IMR-90 (cell line): Measurements from ENCODE around the gene ST6GALNAC3.

Source experiments
- BHLHE40 ChIP-seq: fragments of 150-350 bp; IDR thresholded peaks from 2 replicates; pipeline ENCODE4 v1.6.1; 2016; ENCODE audit warnings: mild to moderate bottlenecking, low read depth, low read length
- CTCF ChIP-seq: conservative IDR thresholded peaks from 2 replicates; pipeline ENCODE4 v1.5.1; 2012; ENCODE audit warnings: mild to moderate bottlenecking, low read depth, low read length, improper control_type of control experiment
- ELK1 ChIP-seq: fragments of 150-350 bp; IDR thresholded peaks from 2 replicates; pipeline ENCODE4 v1.6.1; 2016; ENCODE audit warnings: low read depth, mild to moderate bottlenecking, low read length, moderate library complexity, borderline replicate concordance
- MAFK ChIP-seq: IDR thresholded peaks from 2 replicates; pipeline ENCODE4 v1.6.1; 2012; ENCODE audit warnings: low read depth, low read length, improper control_type of control experiment
- POLR2A ChIP-seq: IDR thresholded peaks from 2 replicates; pipeline ENCODE4 v1.6.1; 2012; ENCODE audit warnings: mild to moderate bottlenecking, low read depth, low read length
- RCOR1 ChIP-seq: IDR thresholded peaks from 2 replicates; pipeline ENCODE4 v1.6.1; 2012; ENCODE audit warnings: mild to moderate bottlenecking, low read length, improper control_type of control experiment; ENCODE audit not compliant: insufficient replicate concordance
- SMC3 ChIP-seq: fragments of 150-350 bp; IDR thresholded peaks from 2 replicates; pipeline ENCODE4 v1.6.1; 2016; ENCODE audit warnings: low read depth, mild to moderate bottlenecking, antibody characterized with exemption, low read length, moderate library complexity
- USF2 ChIP-seq: fragments of 150-350 bp; IDR thresholded peaks from 2 replicates; pipeline ENCODE4 v1.6.1; 2017; ENCODE audit warnings: mild to moderate bottlenecking, antibody characterized with exemption, low read length, low read depth

GRCh38 chr1:76601465-76601864 lies 526.9 kb downstream of the ST6GALNAC3 start:
- no peak for TF ChIP-seq SMC3
- TF ChIP-seq MAFK: no peak
- no peak for TF ChIP-seq POLR2A
- no peak for TF ChIP-seq CTCF
- TF ChIP-seq ELK1: no peak
- no peak for TF ChIP-seq RCOR1
- no peak for TF ChIP-seq USF2
- no peak for TF ChIP-seq BHLHE40
